NCI-H187 treated with DMSO at 0.1 percent for 48 hours (cell line): ENCODE measurements around the gene SBNO1.
"Not testable (repeated sequence)": the region's sequence is repeated elsewhere in the genome, so short reads cannot be mapped to it uniquely, and the experiment has no call there.

ENCODE experiments used
- DNase-seq: peaks from one replicate; lab custom pipeline; 2025; lab: John Stamatoyannopoulos, UW

Gene SBNO1

GRCh38 chr12:123346946-123347345 lies 17.7 kb downstream of the SBNO1 start:
- no peak for DNase-seq

GRCh38 chr12:123344086-123344485 lies 20.6 kb downstream of the SBNO1 start:
- DNase-seq = no peak

GRCh38 chr12:123337070-123337469 lies 27.6 kb downstream of the SBNO1 start:
- DNase-seq = no peak

- DNase-seq = no peak
Measured at GRCh38 chr12:123336530-123336929, 28.1 kb downstream of the SBNO1 start.

GRCh38 chr12:123335490-123335889 lies 29.2 kb downstream of the SBNO1 start:
- no peak for DNase-seq

GRCh38 chr12:123329799-123330198 lies 34.8 kb downstream of the SBNO1 start:
- DNase-seq = no peak

- no peak for DNase-seq
Measured at GRCh38 chr12:123319826-123320225, 44.8 kb downstream of the SBNO1 start.

GRCh38 chr12:123319273-123319672 lies 45.4 kb downstream of the SBNO1 start:
- DNase-seq = no peak

GRCh38 chr12:123313046-123313445 lies 51.6 kb downstream of the SBNO1 start:
- DNase-seq = not testable (repeated sequence)

- no peak for DNase-seq
Measured at GRCh38 chr12:123306200-123306599, 58.4 kb downstream of the SBNO1 start.

GRCh38 chr12:123305136-123305535 lies 59.5 kb downstream of the SBNO1 start:
- DNase-seq = no peak

GRCh38 chr12:123293178-123293760 lies 71.4 kb downstream of the SBNO1 start:
- no peak for DNase-seq

- DNase-seq = no peak
Measured at GRCh38 chr12:123289911-123290310, 74.7 kb downstream of the SBNO1 start.

GRCh38 chr12:123288751-123289346 lies 75.8 kb downstream of the SBNO1 start:
- DNase-seq = no peak

- no peak for DNase-seq
Measured at GRCh38 chr12:123286652-123287373, 77.8 kb downstream of the SBNO1 start.

GRCh38 chr12:123284669-123285068 lies 80.0 kb downstream of the SBNO1 start:
- DNase-seq = no peak

GRCh38 chr12:123283461-123283860 lies 81.2 kb downstream of the SBNO1 start:
- no peak for DNase-seq

- DNase-seq = no peak
Measured at GRCh38 chr12:123282111-123282510, 82.5 kb downstream of the SBNO1 start.

GRCh38 chr12:123280971-123281370 lies 83.7 kb downstream of the SBNO1 start:
- no peak for DNase-seq

GRCh38 chr12:123278101-123278627 lies 86.5 kb downstream of the SBNO1 start:
- no peak for DNase-seq

GRCh38 chr12:123273166-123273565 lies 91.5 kb downstream of the SBNO1 start:
- DNase-seq = no peak

- no peak for DNase-seq
Measured at GRCh38 chr12:123271001-123271668, 93.5 kb downstream of the SBNO1 start.
